ENCODE data around the gene AHRR. TPM values are rescaled to one million over a fixed set of nuclear protein-coding genes. Genes with fewer than 3 reads are reported as not detected.
A peak's percentile ranks its signal among the peaks of the same experiment; 100 is the strongest.

The AHRR gene
- total and polyA plus RNA-seq, 2 donors from 2014 or later = 0.71 to 1.7 TPM

- H3K4me3 ChIP-seq (ENCODE audit: low read length in 3 of 3) = no peak overlapping the region
- peaks cover 0 to 4% (median 0%) of the 10 kb centered on the region in 3 donors for H3K36me3 ChIP-seq (ENCODE audit: control insufficient read depth in 2 of 3, insufficient read depth in 3 of 3, low read length in 3 of 3)
- H3K9ac ChIP-seq (ENCODE audit: low read length in 3 of 3) = no peak overlapping the region
- TF ChIP-seq CTCF (IDR thresholded peaks at IDR 0.05; ENCODE audit: borderline replicate concordance, extremely low read depth, insufficient read depth) = no peak
- no peaks in the 10 kb centered on the region for H3K27me3 ChIP-seq (ENCODE audit: control insufficient read depth, insufficient read depth, low read length)
- H3K9me3 ChIP-seq (ENCODE audit: control insufficient read depth in 2 of 3, insufficient read depth in 1 of 3, low read length in 3 of 3) = no peaks in the 10 kb centered on the region
- FAIRE-seq (no peak), DNase-seq (no peak)
- no peak overlapping the region for H3K27ac ChIP-seq (ENCODE audit: low read depth in 2 of 2, low read length in 2 of 2)
- peaks cover 0 to 14% (median 3%) of the 10 kb centered on the region in 3 donors for H3K4me1 ChIP-seq (ENCODE audit: control insufficient read depth in 2 of 3, insufficient read depth in 2 of 3, low read depth in 1 of 3, low read length in 3 of 3)
- intact Hi-C loops (cut with DNase I) = no loop called here
Observed at GRCh38 chr5:471750-472058, 150.2 kb downstream of the AHRR start.

- peak overlapping the region; percentile 37 to 63 for H3K27ac ChIP-seq (ENCODE audit: low read depth in 2 of 2, low read length in 2 of 2)
- no peaks in the 10 kb centered on the region for H3K27me3 ChIP-seq (ENCODE audit: control insufficient read depth, insufficient read depth, low read length)
- FAIRE-seq (no peak), DNase-seq (peak in 3 of 5 donors; percentile 33 to 83 (median 80))
- H3K9me3 ChIP-seq (ENCODE audit: control insufficient read depth in 2 of 3, insufficient read depth in 1 of 3, low read length in 3 of 3) = no peaks in the 10 kb centered on the region
- peak overlapping the region; percentile 41 to 63 (median 50) for H3K4me3 ChIP-seq (ENCODE audit: low read length in 3 of 3)
- H3K36me3 ChIP-seq (ENCODE audit: control insufficient read depth in 2 of 3, insufficient read depth in 3 of 3, low read length in 3 of 3) = peaks cover 0 to 4% (median 0%) of the 10 kb centered on the region in 3 donors
- peak overlapping the region in 2 of 3 donors; percentile 48 to 55 for H3K9ac ChIP-seq (ENCODE audit: low read length in 3 of 3)
- peaks cover 0 to 14% (median 3%) of the 10 kb centered on the region in 3 donors for H3K4me1 ChIP-seq (ENCODE audit: control insufficient read depth in 2 of 3, insufficient read depth in 2 of 3, low read depth in 1 of 3, low read length in 3 of 3)
- TF ChIP-seq CTCF (IDR thresholded peaks at IDR 0.05; ENCODE audit: borderline replicate concordance, extremely low read depth, insufficient read depth) = no peak
- intact Hi-C loops (cut with DNase I) = no loop called here
Observed at GRCh38 chr5:472076-472655, 150.7 kb downstream of the AHRR start.

GRCh38 chr5:472656-473550, 151.4 kb downstream of the AHRR start:
- FAIRE-seq (no peak), DNase-seq (peak; percentile 87 to 96 (median 94))
- intact Hi-C loops (cut with DNase I) = no loop called here
- H3K9me3 ChIP-seq (ENCODE audit: control insufficient read depth in 2 of 3, insufficient read depth in 1 of 3, low read length in 3 of 3) = no peaks in the 10 kb centered on the region
- peak overlapping the region in 2 of 3 donors; percentile 48 to 55 for H3K9ac ChIP-seq (ENCODE audit: low read length in 3 of 3)
- peaks cover 0 to 4% (median 0%) of the 10 kb centered on the region in 3 donors for H3K36me3 ChIP-seq (ENCODE audit: control insufficient read depth in 2 of 3, insufficient read depth in 3 of 3, low read length in 3 of 3)
- no peaks in the 10 kb centered on the region for H3K27me3 ChIP-seq (ENCODE audit: control insufficient read depth, insufficient read depth, low read length)
- no peak for TF ChIP-seq CTCF (IDR thresholded peaks at IDR 0.05; ENCODE audit: borderline replicate concordance, extremely low read depth, insufficient read depth)
- peaks cover 0 to 14% (median 3%) of the 10 kb centered on the region in 3 donors for H3K4me1 ChIP-seq (ENCODE audit: control insufficient read depth in 2 of 3, insufficient read depth in 2 of 3, low read depth in 1 of 3, low read length in 3 of 3)
- peak overlapping the region; percentile 41 to 64 (median 50) for H3K4me3 ChIP-seq (ENCODE audit: low read length in 3 of 3)
- peak overlapping the region; percentile 37 to 63 for H3K27ac ChIP-seq (ENCODE audit: low read depth in 2 of 2, low read length in 2 of 2)
